GM19324 (cell line): ENCODE data around the gene TNFSF12.

Source experiments
- ATAC-seq: cut with Tn5 transposase; IDR thresholded peaks from one replicate; pipeline ENCODE4 v1.9.1; 2021; ENCODE audit warnings: mild to moderate bottlenecking, moderate library complexity; ENCODE audit not compliant: unreplicated experiment, low FRiP score

The TNFSF12 gene

GRCh38 chr17:7541074-7541621 is 7.7 kb upstream of the TNFSF12 start:
- no peak for ATAC-seq

DNA sequence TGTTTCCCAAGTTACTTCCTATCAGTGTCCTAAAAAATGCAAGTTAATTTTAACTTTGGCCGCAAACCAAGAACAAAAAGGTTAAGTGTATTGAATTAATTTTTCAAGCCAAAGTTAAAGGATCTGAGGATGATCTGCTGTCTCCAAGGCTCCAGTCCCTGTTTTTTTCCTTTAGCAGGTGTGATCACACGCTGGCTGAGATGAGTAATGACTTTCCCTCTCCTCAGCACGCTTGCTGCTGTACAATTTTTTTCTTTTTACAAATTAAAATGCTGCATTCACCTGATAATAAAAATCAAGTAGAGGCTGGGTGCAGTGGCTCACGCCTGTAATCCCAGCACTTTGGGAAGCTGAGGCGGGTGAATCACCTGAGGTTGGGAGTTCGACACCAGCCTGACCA is 3.9 kb upstream of the TNFSF12 start:
- no peak for ATAC-seq

- peak; percentile 30 for ATAC-seq
Measured at GRCh38 chr17:7549401-7550055, 670 bp downstream of the TNFSF12 start.

- ATAC-seq: no peak
Measured at GRCh38 chr17:7550344-7550743, 1.5 kb downstream of the TNFSF12 start.

- ATAC-seq: no peak
Measured at GRCh38 chr17:7551396-7551795, 2.5 kb downstream of the TNFSF12 start.

GRCh38 chr17:7552621-7553051 is 3.8 kb downstream of the TNFSF12 start:
- ATAC-seq: peak; percentile 55

- no peak for ATAC-seq
Measured at GRCh38 chr17:7553356-7553755, 4.5 kb downstream of the TNFSF12 start.

- no peak for ATAC-seq
Measured at GRCh38 chr17:7555320-7555948, 6.6 kb downstream of the TNFSF12 start.

DNA sequence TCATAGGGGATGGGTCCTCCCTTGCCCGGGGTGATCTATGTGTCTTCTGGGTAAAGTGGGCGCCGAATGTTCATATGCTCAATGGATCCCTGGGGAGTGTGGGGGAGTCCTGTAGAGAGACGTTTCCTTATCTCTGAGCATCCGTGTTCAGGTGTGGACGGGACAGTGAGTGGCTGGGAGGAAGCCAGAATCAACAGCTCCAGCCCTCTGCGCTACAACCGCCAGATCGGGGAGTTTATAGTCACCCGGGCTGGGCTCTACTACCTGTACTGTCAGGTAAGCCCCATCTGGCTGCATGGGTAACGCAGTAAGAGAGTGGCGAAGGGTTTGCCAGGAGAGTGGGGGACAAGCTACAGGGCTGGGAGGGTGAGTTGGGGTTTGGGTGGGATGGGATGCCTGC is 7.8 kb downstream of the TNFSF12 start:
- no peak for ATAC-seq

DNA sequence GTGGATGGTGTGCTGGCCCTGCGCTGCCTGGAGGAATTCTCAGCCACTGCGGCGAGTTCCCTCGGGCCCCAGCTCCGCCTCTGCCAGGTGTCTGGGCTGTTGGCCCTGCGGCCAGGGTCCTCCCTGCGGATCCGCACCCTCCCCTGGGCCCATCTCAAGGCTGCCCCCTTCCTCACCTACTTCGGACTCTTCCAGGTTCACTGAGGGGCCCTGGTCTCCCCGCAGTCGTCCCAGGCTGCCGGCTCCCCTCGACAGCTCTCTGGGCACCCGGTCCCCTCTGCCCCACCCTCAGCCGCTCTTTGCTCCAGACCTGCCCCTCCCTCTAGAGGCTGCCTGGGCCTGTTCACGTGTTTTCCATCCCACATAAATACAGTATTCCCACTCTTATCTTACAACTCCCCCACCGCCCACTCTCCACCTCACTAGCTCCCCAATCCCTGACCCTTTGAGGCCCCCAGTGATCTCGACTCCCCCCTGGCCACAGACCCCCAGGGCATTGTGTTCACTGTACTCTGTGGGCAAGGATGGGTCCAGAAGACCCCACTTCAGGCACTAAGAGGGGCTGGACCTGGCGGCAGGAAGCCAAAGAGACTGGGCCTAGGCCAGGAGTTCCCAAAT is 8.4 kb downstream of the TNFSF12 start:
- no peak for ATAC-seq

- ATAC-seq: no peak
Measured at GRCh38 chr17:7557775-7558543, 9.1 kb downstream of the TNFSF12 start.

- no peak for ATAC-seq
Measured at GRCh38 chr17:7558544-7559319, 9.9 kb downstream of the TNFSF12 start, which contains the start of gene TNFSF13. TNFSF13 (plus strand) TSS chr17:7558750; CDS start chr17:7559040, 290 bp downstream.

DNA sequence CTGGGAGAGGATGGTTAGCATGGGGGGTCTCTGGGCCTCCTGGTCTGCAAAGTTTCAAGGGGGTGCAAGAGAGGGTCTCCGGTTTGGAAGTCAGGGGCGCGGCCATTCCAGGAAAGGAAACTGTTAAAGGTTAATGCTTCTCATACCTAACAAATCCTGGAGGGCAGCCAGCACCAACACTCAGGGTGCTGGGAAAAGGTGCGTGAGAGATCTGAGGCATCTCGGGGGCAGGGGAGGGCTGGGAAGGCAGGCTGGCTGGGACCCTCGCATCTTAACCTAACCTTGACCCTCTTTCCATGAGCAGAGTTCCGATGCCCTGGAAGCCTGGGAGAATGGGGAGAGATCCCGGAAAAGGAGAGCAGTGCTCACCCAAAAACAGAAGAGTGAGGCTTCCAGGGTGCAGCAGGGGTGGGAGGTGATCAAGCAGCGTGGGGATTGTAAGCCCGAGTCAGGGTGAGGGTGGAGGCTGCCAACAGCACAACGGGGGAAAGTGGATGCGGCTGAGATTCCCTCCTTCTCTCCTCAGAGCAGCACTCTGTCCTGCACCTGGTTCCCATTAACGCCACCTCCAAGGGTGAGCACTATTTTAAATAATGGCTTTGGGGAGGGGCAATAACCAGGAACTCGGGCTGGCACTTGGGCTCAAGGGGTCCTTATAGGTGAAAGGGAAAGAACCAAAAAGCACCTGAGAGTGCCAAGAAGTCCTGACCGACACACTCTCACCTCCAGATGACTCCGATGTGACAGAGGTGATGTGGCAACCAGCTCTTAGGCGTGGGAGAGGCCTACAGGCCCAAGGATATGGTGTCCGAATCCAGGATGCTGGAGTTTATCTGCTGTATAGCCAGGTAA is 10.7 kb downstream of the TNFSF12 start:
- no peak for ATAC-seq

GRCh38 chr17:7560172-7561027 is 11.5 kb downstream of the TNFSF12 start:
- ATAC-seq: no peak

DNA sequence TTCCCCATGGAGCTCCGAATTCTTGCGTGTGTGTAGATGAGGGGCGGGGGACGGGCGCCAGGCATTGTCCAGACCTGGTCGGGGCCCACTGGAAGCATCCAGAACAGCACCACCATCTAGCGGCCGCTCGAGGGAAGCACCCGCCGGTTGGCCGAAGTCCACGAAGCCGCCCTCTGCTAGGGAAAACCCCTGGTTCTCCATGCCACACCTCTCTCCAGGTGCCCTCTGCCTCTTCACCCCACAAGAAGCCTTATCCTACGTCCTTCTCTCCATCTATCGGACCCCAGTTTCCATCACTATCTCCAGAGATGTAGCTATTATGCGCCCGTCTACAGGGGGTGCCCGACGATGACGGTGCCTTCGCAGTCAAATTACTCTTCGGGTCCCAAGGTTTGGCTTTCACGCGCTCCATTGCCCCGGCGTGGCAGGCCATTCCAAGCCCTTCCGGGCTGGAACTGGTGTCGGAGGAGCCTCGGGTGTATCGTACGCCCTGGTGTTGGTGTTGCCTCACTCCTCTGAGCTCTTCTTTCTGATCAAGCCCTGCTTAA is 12.2 kb downstream of the TNFSF12 start:
- peak; percentile 38 for ATAC-seq

GRCh38 chr17:7561589-7562207 is 12.8 kb downstream of the TNFSF12 start, which contains the start of gene SENP3:
SENP3 (plus strand) TSS chr17:7561919; CDS start chr17:7563077, 1,158 bp downstream.
- peak; percentile 85 for ATAC-seq

DNA sequence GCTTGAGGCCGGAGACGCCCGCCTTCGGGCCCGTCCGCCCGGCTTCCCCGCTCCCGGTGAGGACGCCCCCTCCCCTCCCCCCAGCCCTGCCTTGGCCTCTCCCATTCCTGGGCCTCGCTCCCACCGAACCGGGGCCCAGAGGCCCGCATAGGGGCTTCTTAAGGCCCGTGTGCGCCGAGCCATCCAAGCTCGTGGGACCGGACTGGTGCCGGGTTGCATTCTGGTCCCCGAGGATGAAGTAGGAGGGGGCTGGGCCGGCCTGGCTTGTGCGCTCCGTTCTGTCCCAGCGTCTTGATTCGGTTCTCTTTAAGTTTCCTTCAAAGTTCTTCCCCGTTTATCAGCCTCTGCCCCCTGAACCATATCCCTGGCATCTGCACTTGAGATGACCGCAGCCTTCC is 13.3 kb downstream of the TNFSF12 start:
- no peak for ATAC-seq
